H1 (cell line): ENCODE measurements around the gene PRSS36. TPM values are rescaled to one million over a fixed set of nuclear protein-coding genes. Genes with fewer than 3 reads are reported as not detected.

Source experiments
- CTCF ChIA-PET: fragments of 300-600 bp; sonication (Branson Sonifier 250); formaldehyde crosslinking; loops from one replicate; lab custom pipeline; 2021; ENCODE audit not compliant: partially characterized antibody; lab: Charles Lee
- POLR2A ChIA-PET: fragments of 300-600 bp; sonication (Branson Sonifier 250); formaldehyde crosslinking; loops from one replicate; lab custom pipeline; 2021; ENCODE audit warnings: inconsistent platforms; ENCODE audit not compliant: partially characterized antibody; lab: Charles Lee
- DNase-seq, 2 experiments: peaks; one replicate each; pipeline versions ENCODE4 v3.0.0 to v3.0.0-alpha.2; 2010 to 2022; ENCODE audit warnings: low spot score in 2 of 2, low read depth in 1 of 2, mixed read lengths in 1 of 2
- FAIRE-seq: peaks from 2 replicates; lab custom pipeline; 2011; peaks lifted over from hg19 to GRCh38; lab: Jason Lieb, UNC
- H2AFZ ChIP-seq: 2 replicates; pipeline ENCODE4 v1.8.1; 2012; ENCODE audit warnings: low read length, inconsistent platforms
- H2AK5ac ChIP-seq: 2 replicates; pipeline ENCODE4 v1.6.1; 2013; ENCODE audit warnings: low read depth, low read length
- H2BK120ac ChIP-seq: replicated peaks from 2 replicates; pipeline ENCODE3; 2013; ENCODE audit warnings: low read depth, low read length, inconsistent platforms
- H2BK12ac ChIP-seq: 2 replicates; pipeline ENCODE4 v1.6.1; 2013; ENCODE audit warnings: low read depth, low read length
- H2BK15ac ChIP-seq: 2 replicates; pipeline ENCODE4 v1.6.1; 2013; ENCODE audit warnings: low read length
- H2BK20ac ChIP-seq: 2 replicates; pipeline ENCODE4 v1.6.1; 2013; ENCODE audit warnings: low read length
- H2BK5ac ChIP-seq: 2 replicates; pipeline ENCODE4 v1.6.1; 2013; ENCODE audit warnings: low read depth, low read length
- H3K14ac ChIP-seq: 2 replicates; pipeline ENCODE4 v1.6.1; 2013; ENCODE audit warnings: inconsistent platforms; ENCODE audit not compliant: insufficient read length
- H3K18ac ChIP-seq: 2 replicates; pipeline ENCODE4 v1.6.1; 2013; ENCODE audit warnings: low read length; ENCODE audit errors: extremely low read depth
- H3K23ac ChIP-seq: 2 replicates; pipeline ENCODE4 v1.6.1; 2013; ENCODE audit warnings: inconsistent platforms; ENCODE audit not compliant: insufficient read length
- H3K23me2 ChIP-seq: 2 replicates; pipeline ENCODE4 v1.6.1; 2013; ENCODE audit warnings: low read depth, low read length
- H3K27ac ChIP-seq: 2 replicates; pipeline ENCODE4 v1.6.1; 2011; ENCODE audit warnings: low read depth, low read length, inconsistent platforms
- H3K27me3 ChIP-seq, 4 experiments: replicated peaks in 1 of 4; 1 replicate in 1 of 4; 2 replicates in 3 of 4; pipeline versions ENCODE4 v1.6.1 to v1.8.1; 2011 to 2013; ENCODE audit warnings: low read length in 3 of 4, mild to moderate bottlenecking in 3 of 4, inconsistent platforms in 2 of 4, mixed read lengths in 2 of 4, moderate library complexity in 1 of 4; ENCODE audit not compliant: control insufficient read depth in 3 of 4, insufficient read depth in 3 of 4; ENCODE audit errors: extremely low read depth in 1 of 4
- H3K36me3 ChIP-seq, 4 experiments: 2 replicates each; pipeline versions ENCODE4 v1.6.1 to v1.8.1; 2011 to 2013; ENCODE audit warnings: mild to moderate bottlenecking in 4 of 4, low read length in 3 of 4, moderate library complexity in 2 of 4, control low read depth in 1 of 4, inconsistent platforms in 1 of 4; ENCODE audit not compliant: insufficient read depth in 4 of 4, control insufficient read depth in 2 of 4
- H3K4ac ChIP-seq: replicated peaks from 2 replicates; pipeline ENCODE3; 2013; ENCODE audit warnings: low read length, low read depth, mixed read lengths, inconsistent platforms; ENCODE audit not compliant: insufficient read length
- H3K4me1 ChIP-seq, 4 experiments: replicated peaks in 1 of 4; 1 replicate in 1 of 4; 2 replicates in 3 of 4; pipeline versions ENCODE4 v1.6.1 to v1.8.1; 2011 to 2013; ENCODE audit warnings: low read length in 3 of 4, inconsistent platforms in 2 of 4, mixed read lengths in 1 of 4; ENCODE audit not compliant: insufficient read depth in 4 of 4, control insufficient read depth in 3 of 4
- H3K4me2 ChIP-seq, 2 experiments: 2 replicates each; pipeline versions ENCODE4 v1.6.1 to v1.8.1; 2011 to 2013; ENCODE audit warnings: low read depth in 2 of 2, low read length in 2 of 2, control low read depth in 1 of 2, inconsistent platforms in 1 of 2, mild to moderate bottlenecking in 1 of 2; ENCODE audit not compliant: insufficient read depth in 1 of 2
- H3K4me3 ChIP-seq, 4 experiments: fragments of 200-600, 300-600 bp in 1 of 4; sonication (generic), shearing (Covaris generic), sonication (Bioruptor Twin) in 1 of 4; 2 replicates each; pipeline versions ENCODE4 v1.5.1 to v1.8.1; 2011 to 2016; ENCODE audit warnings: low read length in 4 of 4, low read depth in 3 of 4, control low read depth in 2 of 4, inconsistent platforms in 2 of 4, mild to moderate bottlenecking in 2 of 4, mixed read lengths in 1 of 4, moderate library complexity in 1 of 4; ENCODE audit not compliant: insufficient read depth in 2 of 4; ENCODE audit errors: extremely low read depth in 1 of 4
- H3K56ac ChIP-seq: replicated peaks from 2 replicates; pipeline ENCODE3; 2013; ENCODE audit warnings: low read depth, mild to moderate bottlenecking, mixed read lengths, low read length, inconsistent platforms; ENCODE audit not compliant: insufficient read length
- H3K79me1 ChIP-seq: 2 replicates; pipeline ENCODE4 v1.6.1; 2013; ENCODE audit warnings: low read depth, low read length, control low read depth
- H3K79me2 ChIP-seq, 2 experiments: 2 replicates each; pipeline versions ENCODE4 v1.6.1 to v1.8.1; 2012 to 2013; ENCODE audit warnings: low read length in 2 of 2, mild to moderate bottlenecking in 2 of 2, inconsistent platforms in 1 of 2; ENCODE audit not compliant: insufficient read depth in 2 of 2, control insufficient read depth in 1 of 2
- H3K9ac ChIP-seq, 4 experiments: replicated peaks in 1 of 4; 1 replicate in 1 of 4; 2 replicates in 3 of 4; pipeline versions ENCODE4 v1.6.1 to v1.8.1; 2011 to 2013; ENCODE audit warnings: low read depth in 3 of 4, low read length in 3 of 4, control low read depth in 2 of 4, mild to moderate bottlenecking in 2 of 4, moderate library complexity in 2 of 4, inconsistent platforms in 1 of 4; ENCODE audit errors: extremely low read depth in 1 of 4
- H3K9me3 ChIP-seq, 2 experiments: 2 replicates each; pipeline versions ENCODE4 v1.6.1 to v1.8.1; 2012 to 2013; ENCODE audit warnings: mild to moderate bottlenecking in 2 of 2, moderate library complexity in 2 of 2, control low read depth in 1 of 2, inconsistent platforms in 1 of 2, low read depth in 1 of 2, low read length in 1 of 2, mixed read lengths in 1 of 2; ENCODE audit not compliant: insufficient read depth in 2 of 2
- H4K20me1 ChIP-seq, 2 experiments: replicated peaks in 1 of 2; 2 replicates each; pipeline versions ENCODE3 to v1.8.1; 2011 to 2013; ENCODE audit warnings: inconsistent platforms in 2 of 2, low read length in 2 of 2, mild to moderate bottlenecking in 1 of 2; ENCODE audit not compliant: insufficient read depth in 2 of 2, control insufficient read depth in 1 of 2
- H4K5ac ChIP-seq: 2 replicates; pipeline ENCODE4 v1.6.1; 2013; ENCODE audit warnings: low read length, low read depth, mixed read lengths, inconsistent platforms; ENCODE audit not compliant: insufficient read length
- H4K8ac ChIP-seq: 2 replicates; pipeline ENCODE4 v1.8.0; 2013; ENCODE audit warnings: mild to moderate bottlenecking, moderate library complexity, low read length, inconsistent platforms; ENCODE audit not compliant: insufficient read depth; ENCODE audit errors: extremely low read depth
- H4K91ac ChIP-seq: replicated peaks from 2 replicates; pipeline ENCODE3; 2013; ENCODE audit warnings: low read length, mixed read lengths, inconsistent platforms; ENCODE audit not compliant: insufficient read length
- RXRA ChIP-seq: IDR thresholded peaks from 2 replicates; pipeline ENCODE4 v1.6.1; 2011; ENCODE audit warnings: low read depth, mild to moderate bottlenecking, low read length, moderate library complexity; ENCODE audit not compliant: insufficient read depth
- SRF ChIP-seq: IDR thresholded peaks from 2 replicates; pipeline ENCODE4 v1.6.1; 2011; ENCODE audit warnings: mild to moderate bottlenecking, low read depth, low read length, moderate library complexity
- TAF1 ChIP-seq: IDR thresholded peaks from 2 replicates; pipeline ENCODE4 v1.6.1; 2011; ENCODE audit warnings: mild to moderate bottlenecking, low read depth, low read length
- WGBS, 2 experiments: shearing (Covaris generic) in 1 of 2; methylation state at CpG; one replicate each; pipeline versions ENCODE4 v1.1.6 to v1.1.7; 2013 to 2015; ENCODE audit warnings: low lambda C conversion rate in 2 of 2, mixed read lengths in 2 of 2, inconsistent platforms in 1 of 2, low coverage in 1 of 2, missing lambda C conversion rate in 1 of 2; ENCODE audit not compliant: insufficient replicate concordance in 2 of 2, insufficient coverage in 1 of 2, insufficient read length in 1 of 2; ENCODE audit errors: extremely low coverage in 1 of 2, missing lambda C conversion rate in 1 of 2; 5-methylcytosine and 5-hydroxymethylcytosine counted together
- polyA plus RNA-seq, 7 experiments: library from polyadenylated mRNA; depleted of rRNA in 3 of 7; stranded (reverse) in 5 of 7; unstranded in 2 of 7; fragments of >200 nt in 5 of 7; fragments of 200-250 nt in 2 of 7; gene quantifications; 1 replicate in 5 of 7; 2 replicates in 1 of 7; 4 replicates in 1 of 7; pipeline versions ENCODE4 v1.2.1 to v1.2.3, GENCODE V29; 2011 to 2013; ENCODE audit warnings: missing spikeins in 2 of 7, mixed read lengths in 2 of 7
- total RNA-seq: library from RNA; stranded (reverse); fragmentation: NEBNext Ultra II Directional; extraction: Animal tissue kit (Norgen Biotek cat#: 25700); gene quantifications from 2 replicates; pipeline ENCODE4 v1.2.1, GENCODE V29; 2021

The PRSS36 gene
- total and polyA plus RNA-seq, 2 of the 8 experiments (the other 6 are each of a cell fraction or from before 2014, with no cell fraction given), result 1.3 to 1.9 TPM

DNA sequence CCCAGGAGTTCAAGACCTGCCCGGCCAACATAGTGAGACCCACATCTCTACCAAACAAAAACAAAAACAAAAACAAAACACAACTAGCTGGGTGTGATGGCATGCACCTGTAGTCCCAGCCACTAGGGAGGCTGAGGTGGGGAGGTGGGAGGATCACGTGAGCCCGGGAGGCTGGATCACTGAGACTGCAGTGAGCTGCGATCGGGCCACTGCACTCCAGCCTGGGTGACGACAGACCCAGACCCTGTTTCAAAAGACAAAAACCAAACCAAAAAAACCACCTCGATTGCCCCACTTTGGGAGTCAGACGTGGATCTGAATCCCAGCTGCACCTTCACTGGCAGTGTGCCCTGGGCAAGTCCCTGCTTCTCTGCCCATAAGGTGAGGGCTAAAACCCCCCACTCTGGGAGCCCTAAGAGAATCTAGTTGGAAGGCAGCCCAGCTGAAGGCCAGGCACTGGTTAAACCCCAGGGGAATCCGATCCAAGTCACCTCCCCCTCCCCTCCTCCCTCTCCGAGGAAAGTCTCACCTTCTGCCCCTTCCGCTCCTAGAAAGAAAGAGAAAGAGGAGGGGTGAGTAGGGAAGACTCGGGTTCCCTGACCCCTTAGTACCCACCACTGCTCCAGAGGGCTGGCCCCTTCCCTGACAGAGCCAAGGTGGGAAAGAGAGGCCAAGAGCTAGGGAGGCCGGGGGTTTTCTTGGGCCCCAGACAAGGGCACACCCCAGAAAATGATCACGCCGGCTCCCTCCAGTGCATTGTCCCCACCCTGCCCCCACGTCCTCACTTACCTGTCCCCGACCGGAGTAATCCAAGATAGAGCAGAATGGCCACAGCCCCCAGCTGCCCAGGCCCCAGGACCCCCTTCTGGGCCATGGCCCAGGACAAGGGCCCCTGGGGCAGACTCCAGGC, 15.0 kb downstream of the PRSS36 start:
- peak overlapping the region; percentile 92 for H3K4ac ChIP-seq
- no peak overlapping the region for H2AFZ ChIP-seq
- peak overlapping the region; percentile 65 to 87 (median 81) for H3K4me3 ChIP-seq
- H4K91ac ChIP-seq, result peak overlapping the region; percentile 91
- H3K18ac ChIP-seq, result peak overlapping the region; percentile 99
- no peak overlapping the region for H3K14ac ChIP-seq
- WGBS, 2 experiments, result 5% methylated on average over 11 of the region's 18 CpGs; no CpG with 5 or more reads in 1 of the 2 experiments
- H3K27ac ChIP-seq, result peak overlapping the region; percentile 86; the same call in 1 of the 2 replicates
- DNase-seq, result peak in 1 of 2 experiments; percentile 66
- H3K4me1 ChIP-seq, result peaks cover 5 to 54% (median 44%) of the 10 kb centered on the region in 4 experiments
- H2BK120ac ChIP-seq, result no peak overlapping the region
- H3K23me2 ChIP-seq, result peaks cover 16% of the 10 kb centered on the region
- H2BK15ac ChIP-seq, result peak overlapping the region; percentile 81; the same call in 1 of the 2 replicates
- peaks cover 12 to 27% (median 15%) of the 10 kb centered on the region in 4 experiments for H3K36me3 ChIP-seq
- H3K23ac ChIP-seq, result no peak overlapping the region
- peak; percentile 65 for FAIRE-seq
- H2BK12ac ChIP-seq, result peak overlapping the region; percentile 100
- H4K8ac ChIP-seq, result peak overlapping the region; percentile 51; the same call in 1 of the 2 replicates
- no peaks in the 10 kb centered on the region for H3K27me3 ChIP-seq
- peak overlapping the region; percentile 52 to 87 (median 78) for H3K9ac ChIP-seq
- peak overlapping the region; percentile 89 for H4K5ac ChIP-seq
- H2BK5ac ChIP-seq, result peak overlapping the region; percentile 97
- H4K20me1 ChIP-seq, result peaks cover 6 to 7% of the 10 kb centered on the region in 2 experiments
- peaks cover 0 to 19% of the 10 kb centered on the region in 2 experiments; a peak in 2 of 4 replicates for H3K79me2 ChIP-seq
- H3K56ac ChIP-seq, result peak overlapping the region; percentile 8
- CTCF ChIA-PET, result interaction anchor here (0.8 to 2.2 kb wide), 7 partner anchors 8 to 150 kb away, joined by 3 to 8 read pairs (median 3); partner anchors contain the start of genes HSD3B7 and ZNF668
- H3K79me1 ChIP-seq, result peaks cover 9% of the 10 kb centered on the region
- no peaks in the 10 kb centered on the region for H3K9me3 ChIP-seq
- H2AK5ac ChIP-seq, result peak overlapping the region; percentile 97; the same call in 1 of the 2 replicates
- peak overlapping the region; percentile 97; the same call in 1 of the 2 replicates for H2BK20ac ChIP-seq
- peak overlapping the region; percentile 83 to 98 for H3K4me2 ChIP-seq
- POLR2A ChIA-PET, result interaction anchor here (0.6 to 34.9 kb wide), 19 partner anchors 1 to 402 kb away, joined by 3 to 713 read pairs (median 4); partner anchors contain the start of genes BCKDK, FUS, KAT8 and PRSS36
- peak; percentile 56; the same call in 1 of the 2 replicates for TF ChIP-seq TAF1
- no peak for TF ChIP-seq RXRA
- no peak for TF ChIP-seq SRF
